Loucy (cell line): Measurements from ENCODE around the gene NACA.
A peak's percentile ranks its signal among the peaks of the same experiment; 100 is the strongest.

ENCODE experiments used
- H2AFZ ChIP-seq: fragments of 200-600 bp; sonication (generic); 2 replicates; pipeline ENCODE4 v1.6.0; 2016; ENCODE audit warnings: antibody characterized with exemption, mild to moderate bottlenecking, low read length, moderate library complexity
- H3F3A ChIP-seq: fragments of 200-600 bp; 2 replicates; pipeline ENCODE4 v1.6.0; 2016; ENCODE audit warnings: antibody characterized with exemption, low read depth, mild to moderate bottlenecking
- H3K27me3 ChIP-seq: fragments of 200-600 bp; sonication (generic); 2 replicates; pipeline ENCODE4 v1.6.1; 2014; ENCODE audit warnings: low read length, mild to moderate bottlenecking; ENCODE audit not compliant: insufficient read depth, poor library complexity, severe bottlenecking
- H3K36me3 ChIP-seq: fragments of 200-600 bp; sonication (generic); 2 replicates; pipeline ENCODE4 v1.6.1; 2016; ENCODE audit warnings: low read length; ENCODE audit not compliant: insufficient read depth
- H3K4me1 ChIP-seq: fragments of 200-600 bp; sonication (generic); 2 replicates; pipeline ENCODE4 v1.5.1; 2014; ENCODE audit warnings: low read length, mild to moderate bottlenecking; ENCODE audit not compliant: insufficient read depth, poor library complexity, severe bottlenecking
- H3K4me2 ChIP-seq: fragments of 200-600 bp; sonication (generic); 2 replicates; pipeline ENCODE4 v1.6.0; 2014; ENCODE audit warnings: antibody characterized with exemption, low read length, low read depth, mild to moderate bottlenecking; ENCODE audit not compliant: poor library complexity, severe bottlenecking
- H3K4me3 ChIP-seq: fragments of 200-600 bp; sonication (generic); 2 replicates; pipeline ENCODE4 v1.5.1; 2014; ENCODE audit warnings: low read length, mild to moderate bottlenecking, mixed read lengths; ENCODE audit not compliant: poor library complexity, severe bottlenecking
- H3K79me2 ChIP-seq: fragments of 200-600 bp; sonication (generic); 2 replicates; pipeline ENCODE4 v1.6.1; 2014; ENCODE audit warnings: low read length; ENCODE audit not compliant: insufficient read depth
- H3K9ac ChIP-seq: fragments of 200-600 bp; sonication (generic); 2 replicates; pipeline ENCODE4 v1.6.0; 2014; ENCODE audit warnings: mild to moderate bottlenecking, low read depth, low read length, moderate library complexity; ENCODE audit not compliant: poor library complexity, severe bottlenecking
- H3K9me2 ChIP-seq: fragments of 200-600 bp; sonication (generic); replicated peaks from 2 replicates; pipeline ENCODE4 v1.6.1; 2016; ENCODE audit warnings: low read depth, low read length, mixed read lengths
- H3K9me3 ChIP-seq: fragments of 200-600 bp; sonication (generic); 2 replicates; pipeline ENCODE4 v1.6.1; 2014; ENCODE audit warnings: mild to moderate bottlenecking, antibody characterized with exemption, low read length, low read depth; ENCODE audit not compliant: insufficient read depth
- H4K20me1 ChIP-seq: fragments of 200-600 bp; sonication (generic); 2 replicates; pipeline ENCODE4 v1.6.0; 2014; ENCODE audit warnings: antibody characterized with exemption, low read length, mild to moderate bottlenecking; ENCODE audit not compliant: insufficient read depth, poor library complexity, severe bottlenecking
- CTCF ChIP-seq: fragments of 200-600 bp; sonication (generic); conservative IDR thresholded peaks from 2 replicates; pipeline ENCODE4 v1.5.1; 2014; ENCODE audit warnings: mild to moderate bottlenecking, antibody characterized with exemption, low read length
- EZH2phosphoT487 ChIP-seq: fragments of 200-600 bp; IDR thresholded peaks from 2 replicates; pipeline ENCODE4 v1.6.1; 2018; ENCODE audit warnings: antibody characterized with exemption, mild to moderate bottlenecking, moderate library complexity, borderline replicate concordance

Gene NACA

DNA sequence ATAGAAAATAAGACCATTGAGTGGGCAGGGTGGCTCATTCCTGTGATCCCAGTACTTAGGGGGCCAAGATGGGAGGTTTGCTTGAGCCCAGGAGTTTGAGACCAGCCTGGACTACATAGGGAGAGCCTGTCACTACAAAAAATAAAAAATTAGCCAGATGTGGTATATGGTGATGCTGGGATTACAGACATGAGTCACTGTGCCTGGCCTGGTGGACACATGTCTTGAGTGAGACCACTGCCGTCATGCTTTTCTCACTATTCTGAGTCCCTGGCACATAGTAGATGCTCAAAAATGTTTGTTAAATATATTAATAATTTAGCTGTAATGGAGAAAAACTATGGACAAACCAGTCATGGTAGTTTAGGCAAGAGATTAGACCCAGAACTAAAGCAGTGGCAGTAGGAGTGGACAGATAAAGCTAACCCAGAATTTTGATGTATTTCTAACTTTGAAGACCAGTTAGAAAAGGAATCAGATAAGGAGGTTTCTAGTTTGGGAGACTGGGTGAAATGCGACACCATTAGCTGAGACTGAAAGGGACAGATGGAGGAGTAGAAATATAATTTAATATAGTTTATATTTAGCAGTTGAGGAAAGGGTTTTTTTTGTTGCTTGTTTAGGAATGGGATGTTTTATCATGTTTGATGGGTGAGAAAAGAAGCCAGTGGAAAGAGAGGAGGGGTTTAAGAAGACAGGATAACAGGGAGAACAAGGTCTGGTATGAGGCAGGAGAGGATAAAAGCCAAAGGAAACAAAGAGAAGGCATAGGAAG, 29.6 kb downstream of the NACA start:
- no peaks in the 10 kb centered on the region for H3K36me3 ChIP-seq
- peak overlapping the region; percentile 79 for H2AFZ ChIP-seq
- no peak overlapping the region for H3K9ac ChIP-seq
- H3K9me3 ChIP-seq, result no peaks in the 10 kb centered on the region
- no peaks in the 10 kb centered on the region for H4K20me1 ChIP-seq
- peaks cover 4% of the 10 kb centered on the region for H3K4me1 ChIP-seq
- no peaks in the 10 kb centered on the region for H3K27me3 ChIP-seq
- no peak overlapping the region for H3K4me3 ChIP-seq
- no peaks in the 10 kb centered on the region for H3K79me2 ChIP-seq
- TF ChIP-seq EZH2phosphoT487, result no peak
- no peak for TF ChIP-seq CTCF
- H3F3A ChIP-seq, result no peaks in the 10 kb centered on the region
- H3K9me2 ChIP-seq, result no peaks in the 10 kb centered on the region
- no peak overlapping the region for H3K4me2 ChIP-seq

- Histone ChIP-seq H3K4me1 (peaks cover 9% of the 10 kb centered on the region), H3K4me2 (no peak overlapping the region), H3F3A (0 out of 2 replicates have a peak, but pooled peaks cover 2% of the 10 kb centered on the region), H3K9me2 (no peaks in the 10 kb centered on the region), H3K9ac (no peak overlapping the region), H3K9me3 (no peaks in the 10 kb centered on the region), H4K20me1 (no peaks in the 10 kb centered on the region), H2AFZ (no peak overlapping the region), H3K79me2 (peaks cover 8% of the 10 kb centered on the region; the same call in 1 of the 2 replicates), H3K36me3 (no peaks in the 10 kb centered on the region), H3K4me3 (no peak overlapping the region), H3K27me3 (no peaks in the 10 kb centered on the region)
- no peak for TF ChIP-seq EZH2phosphoT487
- TF ChIP-seq CTCF, result no peak
Measured at GRCh38 chr12:56694161-56694560, 30.9 kb downstream of the NACA start.

DNA sequence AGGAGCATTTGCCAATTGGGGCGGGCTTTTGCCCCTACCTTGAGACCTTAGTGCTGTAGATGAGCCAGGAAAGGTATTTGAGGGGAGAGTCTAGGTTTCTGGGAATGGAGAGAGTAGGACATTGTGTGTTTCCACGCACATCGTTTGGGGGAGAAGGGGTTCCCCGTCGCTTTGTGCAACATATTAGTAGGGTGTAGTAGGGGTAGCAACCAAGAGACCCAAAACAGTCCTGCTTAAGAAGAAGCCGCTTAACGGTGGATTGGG, 36.3 kb downstream of the NACA start:
- no peaks in the 10 kb centered on the region for H3K36me3 ChIP-seq
- H3K79me2 ChIP-seq, result peaks cover 53% of the 10 kb centered on the region
- peaks cover 9% of the 10 kb centered on the region for H3K27me3 ChIP-seq
- peaks cover 25% of the 10 kb centered on the region for H3K4me1 ChIP-seq
- H4K20me1 ChIP-seq, result peaks cover 38% of the 10 kb centered on the region
- H3K9me3 ChIP-seq, result no peaks in the 10 kb centered on the region
- TF ChIP-seq CTCF (no peak), EZH2phosphoT487 (no peak)
- H3K9me2 ChIP-seq, result no peaks in the 10 kb centered on the region
- H2AFZ ChIP-seq, result peak overlapping the region; percentile 49
- H3K4me2 ChIP-seq, result peak overlapping the region; percentile 94
- peak overlapping the region; percentile 98 for H3K9ac ChIP-seq
- H3K4me3 ChIP-seq, result peak overlapping the region; percentile 78
- peaks cover 13% of the 10 kb centered on the region for H3F3A ChIP-seq
